Epithelial cell of esophagus (primary cell): Measurements from ENCODE around the gene VPS26A.
A peak's percentile ranks its signal among the peaks of the same experiment; 100 is the strongest.
"Not testable (repeated sequence)": the region's sequence is repeated elsewhere in the genome, so short reads cannot be mapped to it uniquely, and the experiment has no call there.

Experiments used
- DNase-seq: peaks from one replicate; pipeline ENCODE4 v3.0.0; 2010; ENCODE audit warnings: low read depth
- H3K4me3 ChIP-seq: 2 replicates; pipeline ENCODE4 v1.5.1; 2011; ENCODE audit warnings: mild to moderate bottlenecking, low read length, control low read depth
- TF ChIP-seq, protein P1 (sequence below): IDR thresholded peaks from 2 replicates; pipeline ENCODE4 v1.5.1; 2011; ENCODE audit warnings: low read depth, mild to moderate bottlenecking, low read length, control low read depth, inconsistent platforms; ENCODE audit not compliant: insufficient read depth; ENCODE audit errors: missing control alignments

VPS26A gene

DNA sequence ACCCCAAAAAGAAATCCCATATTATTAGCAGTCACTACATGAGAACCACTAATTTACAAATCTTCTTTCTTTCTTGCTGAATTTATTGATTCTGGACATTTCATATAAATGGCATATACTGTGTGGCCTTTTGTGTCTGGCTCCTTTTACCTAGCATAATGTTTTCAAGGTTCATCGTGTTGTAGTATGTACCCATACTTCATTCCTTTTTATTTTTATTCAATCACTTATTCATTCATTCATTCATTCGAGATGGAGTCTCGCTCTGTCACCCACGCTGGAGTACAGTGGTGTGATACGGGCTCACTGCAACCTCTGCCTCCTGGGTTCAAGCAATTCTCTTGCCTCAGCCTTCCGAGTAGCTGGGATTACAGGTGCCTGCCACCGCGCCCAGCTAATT lies 21.9 kb downstream of the VPS26A start:
- TF ChIP-seq, protein P1, sequence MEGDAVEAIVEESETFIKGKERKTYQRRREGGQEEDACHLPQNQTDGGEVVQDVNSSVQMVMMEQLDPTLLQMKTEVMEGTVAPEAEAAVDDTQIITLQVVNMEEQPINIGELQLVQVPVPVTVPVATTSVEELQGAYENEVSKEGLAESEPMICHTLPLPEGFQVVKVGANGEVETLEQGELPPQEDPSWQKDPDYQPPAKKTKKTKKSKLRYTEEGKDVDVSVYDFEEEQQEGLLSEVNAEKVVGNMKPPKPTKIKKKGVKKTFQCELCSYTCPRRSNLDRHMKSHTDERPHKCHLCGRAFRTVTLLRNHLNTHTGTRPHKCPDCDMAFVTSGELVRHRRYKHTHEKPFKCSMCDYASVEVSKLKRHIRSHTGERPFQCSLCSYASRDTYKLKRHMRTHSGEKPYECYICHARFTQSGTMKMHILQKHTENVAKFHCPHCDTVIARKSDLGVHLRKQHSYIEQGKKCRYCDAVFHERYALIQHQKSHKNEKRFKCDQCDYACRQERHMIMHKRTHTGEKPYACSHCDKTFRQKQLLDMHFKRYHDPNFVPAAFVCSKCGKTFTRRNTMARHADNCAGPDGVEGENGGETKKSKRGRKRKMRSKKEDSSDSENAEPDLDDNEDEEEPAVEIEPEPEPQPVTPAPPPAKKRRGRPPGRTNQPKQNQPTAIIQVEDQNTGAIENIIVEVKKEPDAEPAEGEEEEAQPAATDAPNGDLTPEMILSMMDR = no peak
- no peak overlapping the region for H3K4me3 ChIP-seq
- no peak for DNase-seq

DNA sequence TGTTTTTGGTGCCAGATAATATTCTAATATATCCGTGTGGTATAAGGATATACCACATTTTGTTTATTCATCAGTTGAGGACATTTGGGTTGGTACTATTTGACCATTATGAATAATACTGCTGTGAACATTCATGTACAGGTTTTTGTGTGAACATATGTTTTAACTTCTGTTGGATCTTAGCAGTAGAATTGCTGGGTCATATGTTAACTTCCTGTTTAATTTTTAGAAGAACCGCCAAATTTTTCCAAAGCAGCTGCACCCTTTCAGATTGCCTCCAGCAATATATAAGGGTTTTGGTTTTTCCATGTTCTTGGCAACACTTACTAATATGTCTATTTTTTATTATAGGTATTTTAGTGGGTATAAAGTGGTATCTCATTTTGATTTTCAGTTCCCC lies 22.8 kb downstream of the VPS26A start:
- DNase-seq = no peak
- H3K4me3 ChIP-seq = no peak overlapping the region
- TF ChIP-seq, protein P1 = no peak

- no peak for DNase-seq
- no peak overlapping the region for H3K4me3 ChIP-seq
- TF ChIP-seq, protein P1 = no peak
These were observed 28.0 kb downstream of the VPS26A start for GRCh38 chr10:69151984-69152383.

- TF ChIP-seq, protein P1 = no peak
- no peak overlapping the region for H3K4me3 ChIP-seq
- no peak for DNase-seq
These were observed 29.2 kb downstream of the VPS26A start for GRCh38 chr10:69153227-69153626.

- TF ChIP-seq, protein P1 = no peak
- H3K4me3 ChIP-seq = no peak overlapping the region
- peak; percentile 13 for DNase-seq
These were observed 36.8 kb downstream of the VPS26A start for GRCh38 chr10:69160809-69161241.

- DNase-seq = no peak
- H3K4me3 ChIP-seq = no peak overlapping the region
- TF ChIP-seq, protein P1 = no peak
These were observed 44.5 kb downstream of the VPS26A start for GRCh38 chr10:69168493-69168892.

GRCh38 chr10:69172241-69172982 lies 48.4 kb downstream of the VPS26A start:
- TF ChIP-seq, protein P1 = no peak
- no peak overlapping the region for H3K4me3 ChIP-seq
- no peak for DNase-seq

GRCh38 chr10:69175326-69175725 lies 51.3 kb downstream of the VPS26A start:
- not testable (repeated sequence) for DNase-seq, H3K4me3 ChIP-seq
